Hepatocyte (in vitro differentiated cells): ENCODE data around the gene FGF19. TPM values are rescaled to one million over a fixed set of nuclear protein-coding genes. Genes with fewer than 3 reads are reported as not detected.

Experiments used
- DNase-seq: peaks from one replicate; pipeline ENCODE4 v3.0.0-alpha.2; 2016; ENCODE audit warnings: low spot score
- H2AFZ ChIP-seq: fragments of 200-600 bp; sonication (generic); 2 replicates; pipeline ENCODE4 v1.6.0; 2016; ENCODE audit warnings: antibody characterized with exemption, mild to moderate bottlenecking
- H3K27ac ChIP-seq: fragments of 200-600 bp; sonication (generic); 2 replicates; pipeline ENCODE4 v1.5.1; 2016; ENCODE audit warnings: mild to moderate bottlenecking
- H3K27me3 ChIP-seq: fragments of 200-600 bp; sonication (generic); 2 replicates; pipeline ENCODE4 v1.6.1; 2016
- H3K36me3 ChIP-seq: fragments of 200-600 bp; sonication (generic); replicated peaks from 2 replicates; pipeline ENCODE4 v1.5.1; 2016; ENCODE audit warnings: low read depth; ENCODE audit not compliant: insufficient read depth
- H3K4me1 ChIP-seq: fragments of 200-600 bp; sonication (generic); 2 replicates; pipeline ENCODE4 v1.5.1; 2016; ENCODE audit warnings: mild to moderate bottlenecking, moderate library complexity; ENCODE audit not compliant: insufficient read depth
- H3K4me2 ChIP-seq: fragments of 200-600 bp; sonication (generic); 2 replicates; pipeline ENCODE4 v1.6.0; 2016
- H3K4me3 ChIP-seq: fragments of 200-600 bp; sonication (generic); 2 replicates; pipeline ENCODE4 v1.5.1; 2016; ENCODE audit warnings: mild to moderate bottlenecking
- H3K79me2 ChIP-seq: fragments of 200-600 bp; sonication (generic); 2 replicates; pipeline ENCODE4 v1.6.0; 2017; ENCODE audit warnings: mild to moderate bottlenecking
- H3K9me2 ChIP-seq: fragments of 200-600 bp; sonication (generic); replicated peaks from 2 replicates; pipeline ENCODE4 v1.6.0; 2017; ENCODE audit warnings: mild to moderate bottlenecking; ENCODE audit not compliant: insufficient read depth
- H3K9me3 ChIP-seq: fragments of 200-600 bp; sonication (generic); 2 replicates; pipeline ENCODE4 v1.5.1; 2016; ENCODE audit warnings: low read depth, mild to moderate bottlenecking
- H4K20me1 ChIP-seq: fragments of 200-600 bp; sonication (generic); 2 replicates; pipeline ENCODE4 v1.6.0; 2016; ENCODE audit warnings: mild to moderate bottlenecking; ENCODE audit not compliant: insufficient read depth, poor library complexity, severe bottlenecking
- CTCF ChIP-seq: fragments of 200-600 bp; sonication (generic); IDR thresholded peaks from 2 replicates; pipeline ENCODE4 v1.5.1; 2016; ENCODE audit warnings: antibody characterized with exemption, mild to moderate bottlenecking; ENCODE audit not compliant: poor library complexity
- EZH2 ChIP-seq: fragments of 200-600 bp; sonication (generic); IDR thresholded peaks from 2 replicates; pipeline ENCODE4 v1.6.1; 2016; ENCODE audit warnings: antibody characterized with exemption, mild to moderate bottlenecking, borderline replicate concordance
- EZH2phosphoT487 ChIP-seq: fragments of 200-600 bp; sonication (generic); IDR thresholded peaks from one replicate; pipeline ENCODE4 v1.6.1; 2018; ENCODE audit warnings: antibody characterized with exemption, mild to moderate bottlenecking, low read depth, moderate library complexity; ENCODE audit not compliant: unreplicated experiment, severe bottlenecking
- WGBS: methylation state at CpG from one replicate; pipeline ENCODE4 v1.1.6; 2016; ENCODE audit warnings: low lambda C conversion rate; ENCODE audit errors: missing lambda C conversion rate; 5-methylcytosine and 5-hydroxymethylcytosine counted together
- polyA plus RNA-seq: library from polyadenylated mRNA; unstranded; fragments of >200 nt; fragmentation: Nextera tagmentation; extraction: Ambion mirVana; gene quantifications from 2 replicates; pipeline ENCODE4 v1.2.1, GENCODE V29; 2016
- total RNA-seq: library from RNA; depleted of rRNA; stranded (reverse); fragments of >200 nt; gene quantifications from 2 replicates; pipeline ENCODE4 v1.2.3, GENCODE V29; 2014

Gene FGF19
- total and polyA plus RNA-seq, 2 experiments from 2014 or later: 1.0 TPM; not detected in 1

DNA sequence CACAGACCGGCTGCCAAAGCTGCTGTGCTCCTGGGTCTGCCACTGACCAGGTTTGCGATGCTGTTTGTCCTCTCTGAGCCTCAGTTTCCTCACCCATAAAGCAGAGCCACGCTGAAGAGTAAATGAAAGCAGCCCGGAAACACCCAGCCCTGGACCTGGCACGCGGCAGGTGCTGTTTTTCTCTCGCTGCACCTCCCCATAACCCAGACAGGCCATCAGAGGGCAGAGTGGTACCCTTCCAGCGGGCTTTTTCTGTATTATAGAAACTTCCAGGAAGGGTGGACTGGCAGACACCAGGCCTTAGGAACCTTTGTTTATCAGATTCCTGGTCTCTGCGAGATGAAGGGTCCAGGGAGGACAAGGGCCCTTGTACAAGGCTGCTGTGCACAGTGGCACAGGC lies 17.9 kb upstream of the FGF19 start:
- no peaks in the 10 kb centered on the region for H4K20me1 ChIP-seq
- H3K4me1 ChIP-seq: no peaks in the 10 kb centered on the region
- no peaks in the 10 kb centered on the region for H3K9me2 ChIP-seq
- DNase-seq: no peak
- H3K27ac ChIP-seq: no peak overlapping the region
- TF ChIP-seq EZH2phosphoT487: no peak
- peak; percentile 26 for TF ChIP-seq CTCF
- H3K4me3 ChIP-seq: no peak overlapping the region
- H3K36me3 ChIP-seq: no peaks in the 10 kb centered on the region
- H3K4me2 ChIP-seq: no peak overlapping the region
- 62% methylated on average over 9 of the region's 9 CpGs for WGBS
- H3K27me3 ChIP-seq: peaks cover 21% of the 10 kb centered on the region
- H2AFZ ChIP-seq: no peak overlapping the region
- no peaks in the 10 kb centered on the region for H3K9me3 ChIP-seq
- H3K79me2 ChIP-seq: no peaks in the 10 kb centered on the region

DNA sequence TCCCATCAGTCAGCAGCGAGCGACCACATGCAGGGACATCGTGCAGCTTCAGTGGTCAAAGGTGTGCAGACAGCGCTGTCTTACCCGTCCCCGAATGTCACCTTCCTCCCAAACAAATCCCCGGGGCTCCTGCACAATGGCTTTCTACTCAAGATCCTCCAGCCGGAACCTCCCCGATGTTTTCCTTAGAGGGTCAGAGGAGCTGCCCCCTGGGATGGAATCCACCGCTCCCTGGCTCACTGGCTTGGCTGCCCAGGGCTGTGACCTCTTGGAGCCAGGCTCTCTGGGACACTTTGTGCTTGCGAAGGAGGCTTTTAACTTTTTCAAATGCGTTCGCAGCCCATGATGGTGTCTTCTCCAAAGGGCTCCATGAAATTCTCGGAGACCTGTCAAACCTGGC lies 17.3 kb upstream of the FGF19 start:
- Histone ChIP-seq H3K27ac (no peak overlapping the region), H3K79me2 (no peaks in the 10 kb centered on the region), H4K20me1 (no peaks in the 10 kb centered on the region), H3K36me3 (no peaks in the 10 kb centered on the region), H3K27me3 (peaks cover 21% of the 10 kb centered on the region), H3K4me3 (no peak overlapping the region), H3K9me2 (no peaks in the 10 kb centered on the region), H3K9me3 (no peaks in the 10 kb centered on the region), H3K4me1 (no peaks in the 10 kb centered on the region), H3K4me2 (no peak overlapping the region), H2AFZ (no peak overlapping the region)
- no peak for TF ChIP-seq EZH2phosphoT487
- no peak for TF ChIP-seq CTCF
- no peak for TF ChIP-seq EZH2
- WGBS: 84% methylated on average over 14 of the region's 14 CpGs
- DNase-seq: no peak

DNA sequence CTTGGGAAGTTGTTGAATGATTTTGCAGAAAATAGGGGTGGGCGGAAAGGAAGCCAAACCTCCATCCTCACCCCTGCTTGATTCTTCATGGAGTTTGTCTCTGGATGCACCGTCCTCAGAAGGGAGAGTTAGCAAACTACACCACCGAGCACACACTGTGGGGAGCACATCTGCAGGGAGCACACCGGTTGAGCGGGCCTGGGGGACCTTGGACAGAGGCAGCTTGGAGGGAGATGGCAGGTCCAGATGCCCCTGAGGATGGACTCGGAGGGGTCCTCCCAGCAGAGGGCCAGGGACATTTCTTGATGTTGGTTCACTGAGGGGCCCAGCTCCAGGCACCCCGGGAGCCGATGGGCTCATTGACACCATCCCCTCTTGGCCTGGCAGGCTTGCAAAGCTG lies 15.1 kb upstream of the FGF19 start:
- H3K4me1 ChIP-seq: no peaks in the 10 kb centered on the region
- no peaks in the 10 kb centered on the region for H4K20me1 ChIP-seq
- H3K27me3 ChIP-seq: peaks cover 21% of the 10 kb centered on the region
- no peaks in the 10 kb centered on the region for H3K9me2 ChIP-seq
- TF ChIP-seq EZH2: no peak
- TF ChIP-seq CTCF: no peak
- no peak for TF ChIP-seq EZH2phosphoT487
- no peak overlapping the region for H2AFZ ChIP-seq
- H3K9me3 ChIP-seq: no peaks in the 10 kb centered on the region
- H3K79me2 ChIP-seq: no peaks in the 10 kb centered on the region
- no peaks in the 10 kb centered on the region for H3K36me3 ChIP-seq
- no peak overlapping the region for H3K27ac ChIP-seq
- H3K4me3 ChIP-seq: no peak overlapping the region
- 89% methylated on average over 8 of the region's 8 CpGs for WGBS
- H3K4me2 ChIP-seq: no peak overlapping the region
- DNase-seq: no peak

DNA sequence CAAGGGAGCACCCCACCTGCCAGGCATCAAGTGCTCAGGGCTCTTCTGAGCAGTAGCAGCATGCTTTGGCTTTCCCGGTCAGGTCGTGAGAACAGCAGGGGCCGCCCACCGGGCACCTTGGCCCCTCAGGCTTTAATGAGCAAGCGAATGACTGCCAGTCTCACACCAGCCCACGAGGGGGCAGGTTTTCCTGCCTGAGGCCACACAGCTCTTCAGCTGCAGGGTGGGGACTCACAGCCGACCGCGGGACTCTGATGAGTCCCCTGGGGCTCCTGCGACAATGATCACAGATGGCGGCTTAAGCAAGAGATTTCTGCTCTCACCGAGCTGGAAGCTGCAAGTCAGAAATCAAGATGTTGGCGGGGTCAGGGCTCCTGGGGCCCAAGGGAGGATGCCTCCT lies 14.3 kb upstream of the FGF19 start:
- H3K4me3 ChIP-seq: no peak overlapping the region
- WGBS: 8% methylated on average over 13 of the region's 13 CpGs
- peaks cover 21% of the 10 kb centered on the region for H3K27me3 ChIP-seq
- H3K79me2 ChIP-seq: no peaks in the 10 kb centered on the region
- H3K9me3 ChIP-seq: no peaks in the 10 kb centered on the region
- no peaks in the 10 kb centered on the region for H3K4me1 ChIP-seq
- TF ChIP-seq EZH2phosphoT487: no peak
- TF ChIP-seq EZH2: no peak
- peak; percentile 59 for TF ChIP-seq CTCF
- no peaks in the 10 kb centered on the region for H4K20me1 ChIP-seq
- H3K27ac ChIP-seq: no peak overlapping the region
- DNase-seq: peak; percentile 71
- H2AFZ ChIP-seq: no peak overlapping the region
- no peaks in the 10 kb centered on the region for H3K36me3 ChIP-seq
- no peak overlapping the region for H3K4me2 ChIP-seq
- no peaks in the 10 kb centered on the region for H3K9me2 ChIP-seq
